Neural progenitor cell (in vitro differentiated cells): ENCODE data around the gene CFAP61.

ENCODE experiments used
- CTCF ChIP-seq: fragments of 200-600 bp; sonication (generic); IDR thresholded peaks from 2 replicates; pipeline ENCODE4 v1.5.1; 2017; ENCODE audit warnings: antibody characterized with exemption, mild to moderate bottlenecking
- EZH2 ChIP-seq: fragments of 200-600 bp; sonication (generic); IDR thresholded peaks from 2 replicates; pipeline ENCODE4 v1.6.1; 2017; ENCODE audit warnings: antibody characterized with exemption, mild to moderate bottlenecking, moderate library complexity
- EZH2phosphoT487 ChIP-seq: fragments of 200-600 bp; sonication (generic); IDR thresholded peaks from 2 replicates; pipeline ENCODE4 v1.6.1; 2017; ENCODE audit warnings: antibody characterized with exemption

- no peak for TF ChIP-seq CTCF
- TF ChIP-seq EZH2 = no peak
- no peak for TF ChIP-seq EZH2phosphoT487
Measured at GRCh38 chr20:20271271-20271670, 218.9 kb downstream of the CFAP61 start.
